SU-DHL-6 (cell line): Measurements from ENCODE around the gene POLA2.

Source experiments
- H2AFZ ChIP-seq: fragments of 200-600 bp; sonication (generic); 2 replicates; pipeline ENCODE4 v1.6.1; 2014; ENCODE audit warnings: low read depth, mild to moderate bottlenecking, moderate library complexity, mixed read lengths, antibody characterized with exemption, low read length; ENCODE audit not compliant: severe bottlenecking
- H3F3A ChIP-seq: fragments of 200-600 bp; shearing (Covaris generic); 2 replicates; pipeline ENCODE4 v1.6.0; 2016; ENCODE audit warnings: antibody characterized with exemption, mild to moderate bottlenecking; ENCODE audit not compliant: insufficient read depth
- H3K27ac ChIP-seq: fragments of 200-600 bp; sonication (generic); 2 replicates; pipeline ENCODE4 v1.5.1; 2016; ENCODE audit warnings: low read depth, mild to moderate bottlenecking, low read length, moderate library complexity, mixed read lengths
- H3K27me3 ChIP-seq: fragments of 200-600 bp; sonication (generic), shearing (Covaris generic); 2 replicates; pipeline ENCODE4 v1.6.0; 2014; ENCODE audit warnings: mild to moderate bottlenecking, low read length
- H3K36me3 ChIP-seq: fragments of 200-600 bp; sonication (generic); 2 replicates; pipeline ENCODE4 v1.6.1; 2014; ENCODE audit warnings: mild to moderate bottlenecking, low read length, mixed read lengths
- H3K4me2 ChIP-seq: fragments of 300-600, 200-600 bp; shearing (Covaris generic), sonication (generic); 2 replicates; pipeline ENCODE4 v1.6.0; 2014; ENCODE audit warnings: low read length, low read depth, mild to moderate bottlenecking; ENCODE audit not compliant: poor library complexity, severe bottlenecking
- H3K4me3 ChIP-seq: fragments of 200-600 bp; sonication (generic); 2 replicates; pipeline ENCODE4 v1.5.1; 2014; ENCODE audit warnings: antibody characterized with exemption, low read length, mild to moderate bottlenecking, mixed read lengths; ENCODE audit not compliant: insufficient read depth, poor library complexity, severe bottlenecking
- H3K79me2 ChIP-seq: fragments of 200-600 bp; sonication (generic); 2 replicates; pipeline ENCODE4 v1.6.1; 2014; ENCODE audit warnings: mild to moderate bottlenecking, low read length, moderate library complexity; ENCODE audit not compliant: insufficient read depth
- H3K9ac ChIP-seq: fragments of 200-600 bp; sonication (generic); 2 replicates; pipeline ENCODE4 v1.7.0; 2014; ENCODE audit warnings: mild to moderate bottlenecking, low read length
- H3K9me2 ChIP-seq: fragments of 200-600 bp; sonication (generic); replicated peaks from 2 replicates; pipeline ENCODE4 v1.6.1; 2014; ENCODE audit warnings: low read length; ENCODE audit not compliant: insufficient read depth
- H3K9me3 ChIP-seq: fragments of 200-600 bp; sonication (generic); 2 replicates; pipeline ENCODE4 v1.6.1; 2014; ENCODE audit warnings: low read length, mixed read lengths; ENCODE audit not compliant: insufficient read depth
- H4K20me1 ChIP-seq: fragments of 200-600 bp; sonication (generic); 2 replicates; pipeline ENCODE4 v1.6.1; 2014; ENCODE audit warnings: low read depth, mild to moderate bottlenecking, antibody characterized with exemption, low read length, moderate library complexity, mixed read lengths
- EZH2phosphoT487 ChIP-seq: fragments of 200-600 bp; sonication (generic), shearing (Covaris generic); conservative IDR thresholded peaks from 2 replicates; pipeline ENCODE4 v1.6.1; 2018; ENCODE audit warnings: mild to moderate bottlenecking, antibody characterized with exemption, low read length, moderate library complexity, mixed read lengths
- TF ChIP-seq, protein P1 (sequence below): fragments of 200-600 bp; sonication (generic); IDR thresholded peaks from one replicate; pipeline ENCODE4 v1.5.1; 2017; ENCODE audit warnings: antibody characterized with exemption, mild to moderate bottlenecking, low read length, moderate library complexity; ENCODE audit not compliant: insufficient read depth, poor library complexity, severe bottlenecking

Gene POLA2

DNA sequence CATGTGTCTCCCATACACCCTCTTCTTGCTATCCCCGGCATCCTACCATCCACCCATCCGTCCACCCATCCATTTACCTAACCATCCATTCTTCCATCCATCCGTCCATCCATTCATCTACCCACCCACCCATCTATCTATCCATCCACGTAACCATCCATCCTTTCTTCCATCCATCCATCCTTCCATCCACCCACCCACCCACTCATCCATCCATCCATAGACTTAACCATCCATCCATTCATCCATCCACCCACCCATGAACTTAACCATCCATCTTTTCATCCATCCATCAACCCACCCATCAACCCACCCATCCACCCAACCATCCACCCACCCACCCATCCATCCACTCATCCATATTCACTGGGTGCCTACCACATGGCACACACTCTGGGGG, 42.3 kb downstream of the POLA2 start:
- no peaks in the 10 kb centered on the region for H4K20me1 ChIP-seq
- no peak overlapping the region for H3K4me2 ChIP-seq
- H2AFZ ChIP-seq: no peak overlapping the region
- H3K36me3 ChIP-seq: no peaks in the 10 kb centered on the region
- H3K9me2 ChIP-seq: no peaks in the 10 kb centered on the region
- no peak overlapping the region for H3K27ac ChIP-seq
- TF ChIP-seq, protein P1, sequence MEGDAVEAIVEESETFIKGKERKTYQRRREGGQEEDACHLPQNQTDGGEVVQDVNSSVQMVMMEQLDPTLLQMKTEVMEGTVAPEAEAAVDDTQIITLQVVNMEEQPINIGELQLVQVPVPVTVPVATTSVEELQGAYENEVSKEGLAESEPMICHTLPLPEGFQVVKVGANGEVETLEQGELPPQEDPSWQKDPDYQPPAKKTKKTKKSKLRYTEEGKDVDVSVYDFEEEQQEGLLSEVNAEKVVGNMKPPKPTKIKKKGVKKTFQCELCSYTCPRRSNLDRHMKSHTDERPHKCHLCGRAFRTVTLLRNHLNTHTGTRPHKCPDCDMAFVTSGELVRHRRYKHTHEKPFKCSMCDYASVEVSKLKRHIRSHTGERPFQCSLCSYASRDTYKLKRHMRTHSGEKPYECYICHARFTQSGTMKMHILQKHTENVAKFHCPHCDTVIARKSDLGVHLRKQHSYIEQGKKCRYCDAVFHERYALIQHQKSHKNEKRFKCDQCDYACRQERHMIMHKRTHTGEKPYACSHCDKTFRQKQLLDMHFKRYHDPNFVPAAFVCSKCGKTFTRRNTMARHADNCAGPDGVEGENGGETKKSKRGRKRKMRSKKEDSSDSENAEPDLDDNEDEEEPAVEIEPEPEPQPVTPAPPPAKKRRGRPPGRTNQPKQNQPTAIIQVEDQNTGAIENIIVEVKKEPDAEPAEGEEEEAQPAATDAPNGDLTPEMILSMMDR: no peak
- no peak for TF ChIP-seq EZH2phosphoT487
- no peaks in the 10 kb centered on the region for H3K79me2 ChIP-seq
- H3K27me3 ChIP-seq: no peaks in the 10 kb centered on the region
- no peak overlapping the region for H3K4me3 ChIP-seq
- no peak overlapping the region for H3K9ac ChIP-seq
- H3K9me3 ChIP-seq: no peaks in the 10 kb centered on the region
- H3F3A ChIP-seq: no peaks in the 10 kb centered on the region

DNA sequence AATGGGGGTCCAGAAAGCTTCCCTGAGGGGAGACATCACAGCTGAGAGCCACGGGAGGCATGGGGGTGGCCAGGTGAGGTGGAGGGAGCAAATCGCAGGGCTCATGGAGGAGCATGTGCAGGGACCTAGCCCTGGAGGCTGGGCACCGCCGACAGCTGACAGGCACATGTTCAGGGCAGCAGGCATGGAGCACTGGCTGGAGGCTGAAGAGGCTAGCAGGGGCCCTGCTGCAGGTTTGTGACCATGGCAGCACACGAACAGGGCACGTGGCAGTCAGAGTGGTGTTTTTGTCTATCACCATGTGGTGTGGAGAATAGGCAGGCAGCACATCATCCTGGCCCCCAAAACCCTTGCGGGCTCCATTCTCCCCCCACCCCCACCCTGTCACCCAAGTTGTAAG, 42.9 kb downstream of the POLA2 start:
- TF ChIP-seq, protein P1: no peak
- TF ChIP-seq EZH2phosphoT487: no peak
- H3F3A ChIP-seq: no peaks in the 10 kb centered on the region
- H3K27ac ChIP-seq: no peak overlapping the region
- no peaks in the 10 kb centered on the region for H3K27me3 ChIP-seq
- no peak overlapping the region for H3K9ac ChIP-seq
- H3K9me2 ChIP-seq: no peaks in the 10 kb centered on the region
- no peaks in the 10 kb centered on the region for H3K9me3 ChIP-seq
- H4K20me1 ChIP-seq: no peaks in the 10 kb centered on the region
- H3K4me2 ChIP-seq: no peak overlapping the region
- H2AFZ ChIP-seq: no peak overlapping the region
- H3K36me3 ChIP-seq: no peaks in the 10 kb centered on the region
- no peaks in the 10 kb centered on the region for H3K79me2 ChIP-seq
- no peak overlapping the region for H3K4me3 ChIP-seq

DNA sequence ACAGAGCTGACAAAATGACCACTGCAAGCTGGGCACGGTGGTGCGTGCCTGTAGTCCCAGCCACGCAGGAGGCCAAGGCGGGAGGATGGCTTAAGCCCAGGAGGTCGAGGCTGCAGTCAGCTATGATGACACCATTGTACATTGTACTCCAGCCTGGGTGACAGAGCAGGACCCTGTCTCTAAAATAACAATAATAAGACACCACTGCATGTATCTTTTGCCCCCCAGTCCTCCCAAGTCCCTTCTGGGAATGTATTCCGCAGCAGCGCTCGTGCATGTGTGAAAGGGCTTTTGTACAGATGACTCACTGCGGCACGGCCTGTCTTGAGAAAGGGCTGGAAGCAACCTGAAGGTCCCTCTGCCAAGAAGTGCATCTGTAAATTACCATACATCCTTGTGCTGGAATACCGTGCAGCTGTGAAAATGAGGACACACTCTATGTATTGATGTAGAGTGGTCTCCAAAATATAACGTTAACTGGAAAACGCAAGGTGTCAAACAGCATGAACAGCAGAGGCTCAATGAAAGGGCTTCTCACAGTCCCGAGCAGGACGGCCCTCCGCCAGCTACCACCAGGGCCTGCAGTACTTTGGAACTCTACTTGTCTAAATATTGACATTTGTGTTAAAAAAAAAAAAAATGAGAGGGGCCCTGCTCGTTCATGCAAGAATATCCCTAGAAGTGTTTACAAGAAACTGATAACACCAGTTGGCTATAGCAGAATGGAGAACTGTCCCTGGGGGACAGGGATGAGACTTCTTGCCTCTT, 43.9 kb downstream of the POLA2 start:
- no peak overlapping the region for H3K27ac ChIP-seq
- no peaks in the 10 kb centered on the region for H3K9me2 ChIP-seq
- H3K9ac ChIP-seq: no peak overlapping the region
- H3K9me3 ChIP-seq: no peaks in the 10 kb centered on the region
- H3F3A ChIP-seq: no peaks in the 10 kb centered on the region
- H2AFZ ChIP-seq: no peak overlapping the region
- TF ChIP-seq, protein P1: no peak
- no peak for TF ChIP-seq EZH2phosphoT487
- no peaks in the 10 kb centered on the region for H3K36me3 ChIP-seq
- no peak overlapping the region for H3K4me2 ChIP-seq
- no peaks in the 10 kb centered on the region for H4K20me1 ChIP-seq
- H3K4me3 ChIP-seq: no peak overlapping the region
- no peaks in the 10 kb centered on the region for H3K79me2 ChIP-seq
- no peaks in the 10 kb centered on the region for H3K27me3 ChIP-seq
